Daoy (cell line): ENCODE results near the gene ERH. TPM values are rescaled to one million over a fixed set of nuclear protein-coding genes. Genes with fewer than 3 reads are reported as not detected.
"Not testable (repeated sequence)": the region's sequence is repeated elsewhere in the genome, so short reads cannot be mapped to it uniquely, and the experiment has no call there.

Experiments
- DNase-seq: peaks from one replicate; pipeline ENCODE4 v3.0.0-alpha.2; 2015; ENCODE audit warnings: low read depth
- total RNA-seq: library from RNA; depleted of rRNA; stranded (reverse); fragments of >200 nt; shearing (Covaris generic); gene quantifications from 2 replicates; pipeline ENCODE4 v1.2.3, GENCODE V29; 2014

The ERH gene
- total RNA-seq, 1 experiment from 2014 or later = 280 TPM

DNA sequence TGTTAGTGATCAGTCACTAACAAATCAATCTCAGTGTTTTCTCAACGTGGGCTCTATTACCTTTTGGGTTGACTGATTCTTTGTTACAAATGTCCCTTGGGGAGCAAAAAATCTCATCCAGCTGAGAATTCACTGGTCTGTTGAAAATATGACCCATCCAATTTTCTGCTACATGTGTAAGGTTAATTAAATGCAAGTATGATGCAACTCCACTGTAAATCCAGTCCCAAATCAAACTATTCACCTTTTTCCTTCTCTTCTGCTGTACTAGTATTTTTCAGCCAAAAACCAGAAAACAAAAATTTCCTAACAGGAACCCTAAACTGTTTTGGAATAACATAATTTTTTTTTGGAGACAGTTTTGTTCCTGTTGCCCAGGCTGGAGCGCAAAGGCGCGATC lies 2.2 kb downstream of the ERH start:
- no peak for DNase-seq

DNA sequence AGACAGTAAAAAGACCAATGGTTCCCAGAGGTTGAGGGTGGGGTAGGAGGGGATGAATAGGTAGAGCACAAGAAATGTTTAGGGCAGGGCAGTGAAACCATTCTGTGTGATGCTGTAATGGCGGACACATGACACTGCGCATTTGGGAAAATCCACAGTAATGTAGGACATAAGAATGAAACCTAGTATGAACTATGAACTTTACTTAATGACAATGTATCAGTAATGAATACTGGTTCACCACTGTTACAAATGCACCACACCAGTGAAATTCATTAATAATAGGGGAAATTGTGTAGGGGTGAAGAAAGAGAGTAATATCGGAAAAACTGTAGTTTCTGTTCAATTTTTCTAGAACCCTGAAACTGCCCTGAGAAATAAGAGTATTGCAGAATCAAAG lies 5.6 kb downstream of the ERH start:
- DNase-seq = no peak

DNA sequence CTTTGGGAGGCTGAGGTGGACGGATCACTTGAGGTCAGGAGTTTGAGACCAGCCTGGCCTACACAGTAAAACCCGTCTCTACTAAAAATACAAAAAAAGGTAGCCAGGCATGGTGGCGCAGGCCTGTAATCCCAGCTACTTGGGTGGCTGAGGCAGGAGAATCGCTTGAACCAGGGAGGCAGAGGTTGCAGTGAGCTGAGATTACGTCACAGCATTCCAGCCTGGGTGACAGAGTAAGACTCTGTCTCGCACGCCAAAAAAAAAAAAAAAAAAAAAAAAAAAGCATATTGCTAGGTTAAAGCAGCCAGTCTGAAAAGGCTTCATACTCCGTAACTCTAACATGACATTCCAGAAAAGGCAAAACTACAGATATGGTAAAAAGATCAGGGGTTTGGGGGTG lies 6.7 kb downstream of the ERH start:
- not testable (repeated sequence) for DNase-seq

DNA sequence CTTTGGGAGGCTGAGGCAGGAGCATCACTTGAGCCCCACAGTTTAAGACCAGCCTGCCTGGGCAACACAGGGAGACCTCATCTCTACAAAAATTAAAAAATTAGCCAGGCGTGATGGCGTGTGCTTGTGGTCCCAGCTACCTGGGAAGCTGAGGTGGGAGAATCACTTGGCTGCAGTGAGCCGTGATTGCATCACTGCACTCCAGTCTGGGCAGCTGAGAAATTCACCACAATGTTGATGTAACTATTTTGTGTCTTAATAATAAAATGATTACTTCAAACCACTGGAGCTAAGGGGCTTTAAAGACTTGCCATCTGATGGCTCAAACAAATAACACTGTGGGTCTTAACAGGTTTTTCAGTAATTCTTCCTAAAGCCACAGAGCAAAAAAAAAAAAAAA lies 10.8 kb downstream of the ERH start:
- DNase-seq = no peak

DNA sequence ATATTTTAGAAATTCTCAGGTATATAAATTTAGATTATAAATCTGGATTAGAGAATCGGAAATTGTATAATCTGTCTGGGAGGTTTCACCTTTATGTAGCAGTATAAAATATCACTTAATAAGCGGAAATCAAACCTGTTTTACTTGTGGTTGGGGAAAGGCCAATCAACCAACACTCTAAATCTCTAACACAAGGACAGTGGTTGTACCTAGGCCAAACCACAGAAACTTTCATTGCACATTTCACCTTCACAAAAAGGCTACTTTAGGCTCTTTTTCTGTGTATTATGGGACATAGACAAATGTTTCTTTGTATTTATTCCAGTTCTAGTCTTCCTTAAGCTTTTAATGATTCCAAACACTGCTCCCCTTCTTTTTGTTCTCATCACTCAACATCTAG lies 19.8 kb downstream of the ERH start:
- DNase-seq = no peak

DNA sequence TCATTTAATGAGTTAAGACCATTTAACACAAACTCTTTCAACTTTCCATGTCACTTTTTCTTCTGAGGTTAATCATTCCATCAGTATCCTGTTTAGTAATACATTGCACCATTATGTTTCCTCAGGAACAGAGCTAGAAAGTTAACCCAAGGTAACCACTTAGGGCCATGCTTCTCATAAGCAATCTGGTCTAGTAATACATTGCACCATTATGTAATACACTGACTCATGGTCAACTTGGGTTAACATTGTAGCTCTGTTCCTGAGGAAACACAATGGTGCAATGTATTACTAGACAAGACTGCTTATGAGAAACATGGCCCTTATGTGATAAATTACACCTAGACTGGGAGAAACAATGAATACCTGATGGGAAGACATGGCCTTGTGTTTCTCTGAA lies 21.7 kb downstream of the ERH start:
- no peak for DNase-seq

DNA sequence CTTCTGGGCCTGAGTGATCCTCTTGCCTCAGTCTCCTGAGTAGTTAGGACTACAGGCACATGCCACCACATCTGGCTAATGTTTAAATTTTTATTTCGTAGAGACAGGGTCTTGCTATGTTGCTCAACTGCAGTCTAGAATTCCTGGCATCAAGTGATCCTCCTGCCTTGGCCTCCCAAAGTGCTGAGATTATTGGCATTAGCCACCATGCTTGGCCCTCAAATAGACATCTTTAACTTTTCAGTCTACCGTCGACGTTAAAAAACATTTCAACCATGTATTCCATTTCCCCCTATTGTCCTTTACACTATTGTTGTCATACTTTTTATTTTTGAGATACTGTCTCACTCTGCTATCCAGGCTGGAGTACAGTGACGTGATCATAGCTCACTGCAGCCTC lies 22.4 kb downstream of the ERH start:
- no peak for DNase-seq

DNA sequence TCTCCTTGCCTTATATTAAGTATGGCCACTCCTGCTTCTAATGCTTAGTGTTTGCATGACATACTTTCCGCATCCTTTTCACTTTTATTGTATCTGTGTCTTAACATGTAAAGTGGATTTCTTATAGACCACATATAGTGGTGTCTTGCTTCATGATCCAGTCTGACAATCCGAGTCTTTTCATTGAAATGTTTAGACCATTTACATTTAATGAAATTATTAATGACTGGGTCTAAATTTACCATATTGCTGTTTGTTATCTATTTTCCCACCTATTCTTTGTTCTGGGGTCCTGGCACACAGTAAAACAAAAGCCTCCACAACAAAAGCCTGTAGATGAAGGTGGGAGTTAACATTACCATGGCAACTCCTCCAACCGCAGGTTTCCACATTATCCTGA lies 22.9 kb downstream of the ERH start:
- no peak for DNase-seq

DNA sequence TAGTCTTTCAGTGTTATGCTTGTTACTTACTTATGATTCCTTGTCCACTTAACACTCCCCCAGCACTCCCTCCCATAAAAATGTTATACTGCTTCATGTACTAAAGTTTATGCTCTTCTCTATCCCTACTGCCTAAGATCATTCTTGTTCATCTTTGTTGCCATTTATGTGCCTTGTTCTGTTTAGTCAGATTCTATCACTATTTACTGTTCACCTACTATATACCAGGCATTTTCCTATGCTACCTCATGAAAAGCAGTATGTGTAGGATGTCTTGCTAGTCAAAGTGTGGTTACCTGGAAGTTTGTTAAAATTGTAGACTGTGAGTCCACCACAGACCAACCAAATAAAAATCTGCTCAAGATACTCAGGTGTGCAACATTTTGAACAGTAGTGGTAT lies 23.9 kb downstream of the ERH start:
- no peak for DNase-seq

DNA sequence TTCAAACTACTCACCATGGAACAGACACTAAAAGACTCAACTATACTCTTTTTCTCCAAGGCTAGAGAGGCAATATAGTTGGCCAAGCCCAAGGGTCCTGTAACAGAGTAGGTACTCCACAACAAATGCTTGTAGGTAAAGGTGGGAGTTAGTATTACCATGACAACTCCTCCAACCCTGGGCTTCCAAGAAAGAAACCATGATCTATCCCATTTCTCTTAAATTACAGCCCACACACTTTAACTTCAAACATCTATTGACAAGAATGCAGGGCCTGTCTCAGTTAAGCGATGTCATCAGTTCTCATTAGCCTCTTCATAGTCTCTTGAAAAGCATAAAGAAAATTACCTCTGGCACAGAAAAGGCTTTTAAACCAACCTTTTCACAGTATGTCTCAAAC lies 25.0 kb downstream of the ERH start:
- no peak for DNase-seq

DNA sequence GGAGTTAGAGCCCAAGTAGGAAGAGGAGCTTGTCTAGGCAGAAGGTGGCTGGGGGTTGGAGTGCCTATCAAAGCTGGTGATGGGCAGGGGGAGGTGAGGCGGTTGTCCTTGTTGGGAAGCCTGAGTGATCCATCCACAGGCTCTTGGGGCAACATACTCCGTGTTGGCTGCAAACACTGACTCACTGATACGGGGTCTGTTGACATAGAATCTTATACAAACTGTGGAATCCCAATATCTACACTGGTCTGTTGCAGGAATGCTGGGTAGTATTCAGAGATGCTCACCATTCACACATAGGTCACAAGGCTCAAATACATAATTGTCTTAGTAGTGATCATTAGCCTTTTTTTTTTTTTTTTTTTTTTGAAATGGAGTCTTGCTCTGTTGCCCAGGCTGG lies 26.0 kb downstream of the ERH start:
- DNase-seq = no peak

DNA sequence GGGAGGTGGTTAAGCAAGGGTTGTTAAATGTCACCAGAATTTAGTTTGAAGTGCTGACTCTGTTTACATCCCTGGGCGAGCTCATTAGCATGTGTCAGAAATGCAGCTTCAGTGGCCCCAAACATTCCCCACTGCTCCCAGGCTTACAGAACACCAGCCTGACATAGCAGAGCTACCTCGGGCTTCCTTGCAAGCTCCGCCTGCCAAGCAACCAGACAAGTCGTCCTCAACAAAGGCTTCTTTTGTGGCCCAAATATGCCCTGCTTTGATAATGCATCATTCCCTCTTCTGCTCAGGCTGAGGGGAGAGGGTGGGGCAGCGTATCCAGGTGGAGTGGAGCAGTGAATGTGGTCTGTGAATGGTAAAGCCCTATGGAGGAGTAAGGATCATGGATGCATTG lies 28.0 kb downstream of the ERH start:
- no peak for DNase-seq

DNA sequence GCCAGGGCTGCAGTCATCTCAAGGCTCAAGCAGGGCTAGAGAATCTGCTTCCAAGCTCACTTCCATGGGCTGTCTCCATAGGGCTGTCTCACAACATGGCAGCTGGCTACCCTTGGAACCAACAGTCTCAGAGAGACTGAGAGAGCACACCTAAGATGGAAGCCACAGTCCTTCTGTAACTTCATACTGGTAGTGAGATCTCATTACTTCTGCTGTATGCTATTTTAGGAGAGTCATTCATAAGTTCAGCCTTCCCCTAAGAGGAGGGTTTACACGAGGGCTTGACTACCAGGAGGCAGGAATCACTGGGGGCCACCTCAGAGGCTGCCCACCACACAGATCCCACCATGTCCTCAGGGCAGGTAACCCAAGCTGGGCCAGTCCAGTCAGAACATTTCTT lies 29.7 kb downstream of the ERH start:
- no peak for DNase-seq

DNA sequence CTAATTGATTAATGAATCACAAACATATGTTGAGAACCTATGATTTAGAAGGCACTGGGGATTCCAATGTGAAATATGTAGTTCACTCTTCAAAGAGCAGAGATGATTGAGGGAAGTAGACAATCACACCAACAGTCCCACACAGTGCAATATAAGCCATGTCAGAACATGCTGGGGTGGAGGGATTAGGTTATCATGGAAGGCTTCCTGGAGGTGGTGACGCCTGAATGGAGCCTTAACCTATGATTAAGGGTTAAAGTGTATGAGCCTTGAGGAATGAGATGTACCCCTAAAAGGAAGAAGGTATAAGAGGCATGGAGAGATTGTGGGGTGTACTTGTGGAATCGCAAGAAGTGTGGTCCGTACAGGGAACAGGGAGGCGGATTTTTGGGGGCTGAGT lies 31.3 kb downstream of the ERH start:
- no peak for DNase-seq

DNA sequence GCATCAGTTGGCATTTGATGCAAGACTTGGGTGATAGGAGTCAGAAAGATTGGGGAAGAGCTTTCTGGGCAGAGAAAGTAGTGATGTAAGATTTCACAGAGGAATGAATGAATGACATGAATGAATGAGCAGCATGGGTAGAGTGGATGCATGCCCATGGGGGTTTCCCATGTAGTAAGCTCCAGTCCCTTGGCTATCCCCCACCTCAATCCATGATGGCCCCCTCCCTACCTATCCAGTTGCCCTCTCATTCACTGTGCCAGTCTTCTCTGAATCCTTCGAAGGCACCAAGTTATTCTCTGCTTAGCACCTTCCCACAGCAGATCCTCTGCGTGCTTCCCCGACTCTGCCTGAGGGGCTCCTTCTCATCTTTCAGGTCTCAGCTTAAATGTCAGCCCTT lies 32.0 kb downstream of the ERH start:
- no peak for DNase-seq

DNA sequence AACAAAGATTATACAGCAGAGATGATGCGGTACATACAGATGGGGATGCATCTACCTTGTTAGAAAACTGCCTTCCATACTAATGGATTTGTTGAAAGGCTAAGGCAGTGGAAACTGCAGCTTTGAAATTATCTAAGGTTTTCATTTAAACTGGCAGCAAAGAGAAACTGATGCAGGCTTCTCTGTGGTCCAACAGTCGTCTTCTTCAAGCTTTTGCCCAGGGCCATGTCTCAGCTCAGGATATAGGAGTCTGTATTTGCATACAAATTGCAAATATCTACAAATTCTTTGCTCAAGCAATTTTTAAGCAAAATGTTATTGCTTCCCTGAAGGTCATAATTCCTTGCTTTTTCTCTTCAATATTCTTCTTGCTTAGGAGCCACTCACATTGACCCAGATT lies 33.7 kb downstream of the ERH start:
- no peak for DNase-seq

DNA sequence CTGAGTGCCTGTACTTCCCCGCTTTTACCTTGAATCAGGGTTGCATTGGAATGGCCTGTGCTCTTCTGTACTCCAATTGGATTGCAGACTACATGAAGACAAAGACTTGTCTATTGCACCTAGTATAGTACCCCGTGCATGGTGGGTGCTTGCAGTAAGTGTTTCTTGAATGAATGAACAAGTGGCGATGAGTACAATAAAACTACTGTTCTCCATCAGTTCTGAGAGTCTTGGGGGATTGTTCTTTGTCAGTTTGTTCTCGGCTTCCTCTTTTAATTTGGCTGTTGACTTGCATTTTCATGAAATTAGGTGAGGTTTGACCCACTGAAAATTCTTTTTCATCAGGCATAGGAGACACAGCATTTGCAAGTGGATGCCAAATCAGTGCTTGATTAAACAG lies 34.1 kb downstream of the ERH start:
- DNase-seq = no peak

DNA sequence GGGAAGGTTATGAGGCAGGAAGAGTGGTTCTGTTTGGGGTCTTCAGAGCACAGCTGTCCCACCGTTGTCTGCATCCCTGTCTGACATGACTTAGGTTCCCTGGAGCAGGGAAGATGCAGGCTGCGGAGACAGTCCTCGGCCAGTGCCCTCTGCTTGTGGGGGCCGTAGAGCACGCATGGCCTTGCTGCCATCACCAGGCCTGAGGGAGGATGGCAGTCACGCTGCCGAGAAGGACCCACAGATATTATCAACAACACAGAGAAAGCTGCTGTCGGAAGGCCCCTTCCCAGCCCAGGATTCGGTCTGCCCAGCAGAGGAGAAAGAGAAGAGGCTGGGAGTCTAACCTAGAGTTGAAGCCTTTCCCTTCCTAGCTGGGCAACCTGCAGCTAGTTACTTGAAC lies 35.0 kb downstream of the ERH start:
- no peak for DNase-seq

DNA sequence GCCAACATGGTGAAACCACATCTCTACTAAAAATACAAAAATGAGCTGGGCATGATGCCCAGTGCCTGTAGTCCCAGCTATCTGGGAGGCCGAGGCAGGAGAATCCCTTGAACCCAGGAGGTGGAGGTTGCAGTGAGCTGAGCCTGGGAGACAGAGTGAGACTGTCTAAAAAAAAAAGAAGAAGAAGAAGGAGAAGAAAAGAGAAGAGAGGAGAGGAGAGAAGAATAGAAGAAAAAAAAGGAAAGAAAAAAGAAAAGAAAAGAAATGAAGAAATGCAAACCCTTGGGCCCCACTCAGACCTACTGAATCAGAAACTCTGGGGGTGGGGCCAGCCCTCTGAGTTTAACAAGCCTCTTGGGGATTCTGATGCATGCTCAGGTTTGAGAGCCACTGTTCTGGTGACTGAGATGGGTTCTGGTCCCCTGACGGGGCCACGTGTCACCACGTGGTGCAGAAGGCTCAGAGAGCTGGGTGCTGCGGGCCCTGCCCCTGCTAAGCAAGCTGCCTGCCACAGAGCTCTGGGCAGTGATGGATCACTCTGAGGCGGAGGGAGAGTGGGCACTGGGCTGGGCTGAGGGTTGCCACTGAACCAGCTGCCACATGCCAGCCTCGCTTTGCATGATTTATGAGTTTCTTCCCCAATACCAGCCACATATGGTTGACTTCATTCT lies 37.5 kb downstream of the ERH start:
- DNase-seq = no peak

DNA sequence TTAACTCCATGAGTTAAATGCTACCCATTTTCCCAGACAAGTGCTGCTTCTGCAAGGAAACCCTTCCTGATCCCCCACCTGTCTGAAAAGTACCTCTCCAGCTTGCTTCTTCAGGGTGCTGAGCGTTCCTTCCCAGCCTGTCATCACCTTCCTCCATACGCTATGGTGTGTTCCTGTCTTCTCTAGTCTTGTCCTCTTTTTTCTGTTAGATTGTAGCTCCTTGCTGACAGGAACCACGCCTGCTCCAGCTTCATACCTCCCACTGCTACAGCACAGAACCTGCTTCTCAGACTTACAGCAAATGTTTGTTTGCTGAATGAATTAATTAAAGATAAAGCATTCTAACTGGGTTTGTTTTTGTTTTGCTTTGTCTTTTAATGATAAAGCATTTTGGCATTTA lies 39.1 kb downstream of the ERH start:
- no peak for DNase-seq

DNA sequence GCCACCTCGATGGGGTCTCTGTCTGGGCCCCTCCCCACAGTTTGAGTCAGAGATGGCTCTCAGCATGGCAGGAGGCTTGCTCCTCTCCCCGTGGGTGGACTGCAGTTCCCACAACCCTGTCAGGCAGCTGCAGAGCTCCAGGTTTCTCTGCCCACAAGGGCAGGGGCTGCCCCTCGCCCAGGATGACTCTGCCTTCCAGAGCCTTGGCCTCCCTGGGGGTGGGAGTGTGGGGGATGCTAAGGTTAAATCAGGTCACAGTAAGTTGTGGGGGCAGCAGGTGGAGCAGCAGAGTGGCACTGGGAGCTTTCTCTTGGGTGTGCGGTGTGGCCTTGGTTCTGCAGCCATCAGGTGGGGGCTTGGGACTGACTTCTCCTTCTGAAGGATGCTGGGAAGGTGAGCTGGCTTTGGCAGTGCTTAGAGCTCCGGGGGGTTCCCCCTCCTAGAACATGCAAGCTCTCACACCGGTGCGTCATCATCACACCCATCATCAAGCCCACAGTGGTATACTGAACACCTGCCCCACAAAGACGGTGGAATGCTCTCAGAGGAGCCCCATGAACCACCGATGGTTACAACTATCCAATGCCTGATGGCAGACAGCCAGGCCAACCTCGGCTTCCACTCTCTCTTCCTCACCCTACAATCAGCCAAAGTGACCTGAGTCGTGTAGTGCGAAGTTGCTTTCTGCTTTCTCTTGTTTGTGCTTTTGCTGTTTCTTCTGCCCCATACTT lies 39.7 kb downstream of the ERH start:
- DNase-seq = peak; percentile 61

DNA sequence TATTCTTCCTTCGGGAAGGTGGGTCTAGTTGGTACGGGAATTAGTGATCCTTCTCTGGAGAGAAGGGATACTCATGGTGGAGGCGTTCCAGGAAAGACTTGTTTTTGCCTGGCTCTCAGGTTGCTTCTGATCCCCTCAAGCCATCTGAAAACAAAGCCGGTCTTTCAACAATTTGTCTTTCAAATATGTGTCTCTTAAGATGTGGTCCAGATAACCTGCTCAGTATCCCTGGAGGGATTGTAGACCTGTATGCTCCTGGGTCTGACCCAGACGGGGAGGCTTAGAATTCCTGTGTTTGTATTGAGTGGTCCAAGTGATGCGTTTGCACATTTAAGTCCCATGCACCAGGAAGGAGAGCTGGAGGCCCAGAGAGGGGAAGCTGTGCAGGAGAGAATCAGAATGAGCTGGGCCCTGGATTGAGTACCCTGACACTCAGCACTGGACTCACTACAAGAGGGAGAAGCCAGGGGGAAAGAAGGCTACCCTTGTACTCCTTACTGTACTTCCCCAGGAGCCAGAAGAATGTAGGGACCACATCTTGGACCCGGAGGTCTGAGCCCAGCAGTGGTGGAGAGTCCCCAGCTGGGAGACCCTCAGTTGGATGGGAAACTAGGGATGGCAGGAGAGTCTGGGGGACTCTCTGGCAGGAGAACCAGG lies 40.4 kb downstream of the ERH start:
- DNase-seq = no peak

DNA sequence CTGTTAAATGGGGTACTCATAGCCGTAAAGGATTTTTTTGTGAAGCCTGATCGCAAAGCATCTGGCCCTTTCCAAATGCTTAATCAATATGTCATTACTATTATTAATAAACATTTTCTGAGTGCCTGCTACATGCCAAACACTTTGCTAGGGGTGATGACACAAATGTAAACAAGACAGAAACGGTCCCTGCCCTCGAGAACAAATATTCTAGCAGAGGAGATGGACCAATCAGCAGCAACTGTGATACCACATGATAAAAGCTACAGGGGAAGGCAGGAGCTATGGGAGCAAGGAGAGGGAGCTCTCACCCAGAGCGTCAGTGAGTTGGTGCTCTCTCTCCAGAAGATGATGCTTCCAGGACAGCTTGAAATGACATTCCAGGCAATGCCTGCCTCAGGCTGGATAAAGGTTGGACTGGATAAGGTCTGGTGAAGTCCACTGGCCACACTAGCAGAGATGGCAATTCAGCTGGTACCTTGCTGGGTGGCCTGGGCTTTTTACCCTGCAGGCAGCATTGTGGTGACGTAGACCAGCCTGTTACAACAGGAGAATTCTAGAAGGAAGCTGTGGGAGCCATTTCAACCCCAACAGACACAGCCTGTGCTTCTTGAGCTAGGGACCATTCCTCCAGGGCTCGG lies 41.1 kb downstream of the ERH start:
- DNase-seq = no peak
